Right atrium auricular region (tissue), 2 donors: ENCODE results near the gene KIF24. TPM values are rescaled to one million over a fixed set of nuclear protein-coding genes. Genes with fewer than 3 reads are reported as not detected.

Source experiments
- DNase-seq: peaks from one replicate; pipeline ENCODE4 v3.0.0-alpha.2; 2019; ENCODE audit warnings: low spot score
- H3K27ac ChIP-seq, 2 donors: fragments of 200-600 bp; sonication (generic); 1 replicate in 1 of 2; 2 replicates in 1 of 2; pipeline ENCODE4 v1.5.1; 2016 to 2019
- H3K27me3 ChIP-seq, 2 donors: fragments of 200-600 bp; sonication (generic); one replicate each; pipeline versions ENCODE4 v1.5.1 to v1.6.0; 2017 to 2019
- H3K36me3 ChIP-seq: fragments of 200-600 bp; sonication (generic); one replicate; pipeline ENCODE4 v1.5.1; 2016
- H3K4me1 ChIP-seq, 2 donors: fragments of 200-600 bp; sonication (generic); one replicate each; pipeline versions ENCODE4 v1.5.1 to v1.6.0; 2017 to 2019
- H3K4me3 ChIP-seq, 2 donors: fragments of 200-600 bp; sonication (generic); 1 replicate in 1 of 2; 2 replicates in 1 of 2; pipeline ENCODE4 v1.5.1; 2017 to 2019; ENCODE audit warnings: mild to moderate bottlenecking in 1 of 2, moderate library complexity in 1 of 2
- H3K9me3 ChIP-seq, 2 donors: fragments of 200-600 bp; sonication (generic); one replicate each; pipeline ENCODE4 v1.5.1; 2019
- CTCF ChIP-seq, 2 donors: fragments of 200-600 bp; sonication (generic); IDR thresholded peaks; one replicate each; pipeline ENCODE4 v1.5.1; 2019; ENCODE audit warnings: antibody characterized with exemption in 2 of 2
- total RNA-seq, 2 donors: library from RNA; depleted of rRNA; stranded (reverse); fragments of >200 nt; gene quantifications; one replicate each; pipeline ENCODE4 v1.1.0, GENCODE V29; 2016

KIF24 gene
- total RNA-seq, 2 donors from 2014 or later, result 0.43 to 0.52 TPM

GRCh38 chr9:34374905-34375552 lies 46.0 kb upstream of the KIF24 start:
- Histone ChIP-seq H3K27me3 (no peaks in the 10 kb centered on the region), H3K4me3 (no peak overlapping the region), H3K27ac (no peak overlapping the region), H3K4me1 (peaks cover 0 to 37% of the 10 kb centered on the region in 2 donors), H3K36me3 (no peaks in the 10 kb centered on the region), H3K9me3 (no peaks in the 10 kb centered on the region)
- TF ChIP-seq CTCF (IDR thresholded peaks at IDR 0.05), result no peak
- no peak for DNase-seq

- Histone ChIP-seq H3K4me3 (no peak overlapping the region), H3K27me3 (no peaks in the 10 kb centered on the region), H3K27ac (no peak overlapping the region), H3K36me3 (no peaks in the 10 kb centered on the region), H3K4me1 (peaks cover 0 to 31% of the 10 kb centered on the region in 2 donors), H3K9me3 (no peaks in the 10 kb centered on the region)
- DNase-seq, result no peak
- TF ChIP-seq CTCF (IDR thresholded peaks at IDR 0.05), result no peak
Observed at GRCh38 chr9:34374339-34374738, 45.3 kb upstream of the KIF24 start.

- no peak overlapping the region for H3K4me3 ChIP-seq
- H3K4me1 ChIP-seq, result peaks cover 0 to 31% of the 10 kb centered on the region in 2 donors
- H3K27ac ChIP-seq, result no peak overlapping the region
- no peaks in the 10 kb centered on the region for H3K9me3 ChIP-seq
- H3K27me3 ChIP-seq, result no peaks in the 10 kb centered on the region
- H3K36me3 ChIP-seq, result no peaks in the 10 kb centered on the region
- TF ChIP-seq CTCF (IDR thresholded peaks at IDR 0.05), result no peak
- peak; percentile 51 for DNase-seq
Observed at GRCh38 chr9:34373749-34374148, 44.7 kb upstream of the KIF24 start.

- Histone ChIP-seq H3K4me3 (no peak overlapping the region), H3K36me3 (no peaks in the 10 kb centered on the region), H3K4me1 (peaks cover 0 to 30% of the 10 kb centered on the region in 2 donors), H3K9me3 (no peaks in the 10 kb centered on the region), H3K27ac (no peak overlapping the region), H3K27me3 (no peaks in the 10 kb centered on the region)
- TF ChIP-seq CTCF (IDR thresholded peaks at IDR 0.05), result no peak
- peak; percentile 56 for DNase-seq
Observed at GRCh38 chr9:34372467-34373011, 43.5 kb upstream of the KIF24 start.

GRCh38 chr9:34371886-34372466 lies 42.9 kb upstream of the KIF24 start:
- TF ChIP-seq CTCF (IDR thresholded peaks at IDR 0.05), result no peak
- no peak overlapping the region for H3K4me3 ChIP-seq
- no peak for DNase-seq
- no peaks in the 10 kb centered on the region for H3K9me3 ChIP-seq
- peaks cover 0 to 24% of the 10 kb centered on the region in 2 donors for H3K4me1 ChIP-seq
- no peak overlapping the region for H3K27ac ChIP-seq
- H3K36me3 ChIP-seq, result no peaks in the 10 kb centered on the region
- no peaks in the 10 kb centered on the region for H3K27me3 ChIP-seq
